K562 (cell line): ENCODE measurements around the gene C1orf116. TPM values are rescaled to one million over a fixed set of nuclear protein-coding genes. Genes with fewer than 3 reads are reported as not detected.

Experiments
- ARNT ChIP-seq, 2 experiments: fragments of 450-650 bp; IDR thresholded peaks; 2 replicates each; pipeline ENCODE4 v1.6.1; 2016; ENCODE audit warnings: mild to moderate bottlenecking in 1 of 2
- CBX2 ChIP-seq: fragments of 200-600 bp; sonication (generic); IDR thresholded peaks from one replicate; pipeline ENCODE4 v1.6.1; 2012; ENCODE audit warnings: mild to moderate bottlenecking, low read length, inconsistent platforms; ENCODE audit not compliant: insufficient read depth, poor library complexity, severe bottlenecking
- L3MBTL2 ChIP-seq: fragments of 450-650 bp; IDR thresholded peaks from 2 replicates; pipeline ENCODE4 v1.6.1; 2016; ENCODE audit warnings: mild to moderate bottlenecking, moderate library complexity
- MED1 ChIP-seq: sonication (generic); formaldehyde crosslinking; IDR thresholded peaks from 2 replicates; pipeline ENCODE4 v1.8.1; 2023; ENCODE audit warnings: missing genetic modification reagents, borderline replicate concordance
- PTTG1 ChIP-seq: fragments of 450-650 bp; IDR thresholded peaks from 2 replicates; pipeline ENCODE4 v1.6.1; 2016; ENCODE audit warnings: low read depth, mild to moderate bottlenecking, missing genetic modification characterization, missing compliant biosample characterization
- RNF2 ChIP-seq: sonication (generic); IDR thresholded peaks from 2 replicates; pipeline ENCODE4 v1.6.1; 2016
- SLC30A9 ChIP-seq: fragments of 250-450 bp; sonication (Bioruptor Pico); IDR thresholded peaks from 2 replicates; pipeline ENCODE4 v1.8.0; 2022; ENCODE audit warnings: mild to moderate bottlenecking, moderate library complexity
- TCFL5 ChIP-seq: fragments of 250-450 bp; sonication (Bioruptor Pico); conservative IDR thresholded peaks from 2 replicates; pipeline ENCODE4 v1.6.1; 2021; ENCODE audit warnings: mild to moderate bottlenecking, moderate library complexity, matching md5 sums
- ZMIZ1 ChIP-seq, 2 experiments: fragments of 150-350 bp in 1 of 2; IDR thresholded peaks; 2 replicates each; pipeline ENCODE4 v1.6.1; 2012 to 2016; ENCODE audit warnings: low read depth in 2 of 2, low read length in 2 of 2, mild to moderate bottlenecking in 1 of 2, moderate library complexity in 1 of 2
- ZNF174 ChIP-seq: fragments of 250-450 bp; sonication (Bioruptor Pico); IDR thresholded peaks from 2 replicates; pipeline ENCODE4 v1.4.0; 2020; ENCODE audit warnings: mild to moderate bottlenecking
- ZNF347 ChIP-seq: fragments of 450-650 bp; formaldehyde crosslinking; IDR thresholded peaks from 2 replicates; pipeline ENCODE4 v1.4.0; 2020; ENCODE audit warnings: low read depth, mild to moderate bottlenecking, moderate library complexity
- polyA plus RNA-seq, 8 experiments: library from polyadenylated mRNA; depleted of rRNA in 4 of 8; stranded (reverse) in 5 of 8; unstranded in 3 of 8; fragments of >200 nt; fragmentation: Nextera tagmentation in 2 of 8; fragmentation: Illumina TruSeq in 1 of 8; extraction: Ambion mirVana in 2 of 8; extraction: Trizol in 1 of 8; gene quantifications; 2 replicates each; pipeline versions ENCODE4 v1.2.1 to v1.2.3, GENCODE V29; 2011 to 2014; ENCODE audit warnings: inconsistent platforms in 1 of 8, missing spikeins in 1 of 8
- total RNA-seq, 7 experiments: library from RNA; depleted of rRNA in 6 of 7; stranded (reverse); fragments of >200 nt in 6 of 7; fragmentation: Illumina TruSeq in 2 of 7; extraction: Trizol in 2 of 7; gene quantifications; 2 replicates each; pipeline versions ENCODE4 v1.2.1 to v1.2.3, GENCODE V29; 2011 to 2021; ENCODE audit warnings: low replicate concordance in 1 of 7
- TF ChIP-seq, protein P1 (sequence below): fragments of 250-450 bp; sonication (Bioruptor Pico); IDR thresholded peaks from 2 replicates; pipeline ENCODE4 v1.5.1; 2021; ENCODE audit warnings: mild to moderate bottlenecking
- TF ChIP-seq, protein P2 (sequence below): fragments of 200-800 bp; sonication (Bioruptor generic); IDR thresholded peaks from 2 replicates; pipeline ENCODE4 v1.6.1; 2017; ENCODE audit warnings: missing genetic modification characterization, missing compliant biosample characterization
- TF ChIP-seq, protein P3 (sequence below): sonication (generic); formaldehyde crosslinking; IDR thresholded peaks from 2 replicates; pipeline ENCODE4 v1.8.1; 2023; ENCODE audit warnings: mild to moderate bottlenecking, missing genetic modification reagents
- TF ChIP-seq, protein P4 (sequence below): sonication (generic); formaldehyde crosslinking; IDR thresholded peaks from 2 replicates; pipeline ENCODE4 v1.8.0; 2023; ENCODE audit warnings: mild to moderate bottlenecking, missing genetic modification reagents

Gene C1orf116
- total and polyA plus RNA-seq, 9 of the 15 experiments (the other 6 are each of a cell fraction or from before 2014, with no cell fraction given), result 0.62 to 3.0 (median 0.95) TPM

GRCh38 chr1:207021139-207021861 lies 11.3 kb downstream of the C1orf116 start (continued):
- TF ChIP-seq, protein P1, sequence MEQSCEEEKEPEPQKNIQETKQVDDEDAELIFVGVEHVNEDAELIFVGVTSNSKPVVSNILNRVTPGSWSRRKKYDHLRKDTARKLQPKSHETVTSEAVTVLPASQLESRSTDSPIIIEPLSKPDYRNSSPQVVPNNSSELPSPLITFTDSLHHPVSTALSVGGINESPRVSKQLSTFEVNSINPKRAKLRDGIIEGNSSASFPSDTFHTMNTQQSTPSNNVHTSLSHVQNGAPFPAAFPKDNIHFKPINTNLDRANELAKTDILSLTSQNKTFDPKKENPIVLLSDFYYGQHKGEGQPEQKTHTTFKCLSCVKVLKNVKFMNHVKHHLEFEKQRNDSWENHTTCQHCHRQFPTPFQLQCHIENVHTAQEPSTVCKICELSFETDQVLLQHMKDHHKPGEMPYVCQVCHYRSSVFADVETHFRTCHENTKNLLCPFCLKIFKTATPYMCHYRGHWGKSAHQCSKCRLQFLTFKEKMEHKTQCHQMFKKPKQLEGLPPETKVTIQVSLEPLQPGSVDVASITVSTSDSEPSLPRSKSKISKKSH, result no peak
- TF ChIP-seq, protein P2, sequence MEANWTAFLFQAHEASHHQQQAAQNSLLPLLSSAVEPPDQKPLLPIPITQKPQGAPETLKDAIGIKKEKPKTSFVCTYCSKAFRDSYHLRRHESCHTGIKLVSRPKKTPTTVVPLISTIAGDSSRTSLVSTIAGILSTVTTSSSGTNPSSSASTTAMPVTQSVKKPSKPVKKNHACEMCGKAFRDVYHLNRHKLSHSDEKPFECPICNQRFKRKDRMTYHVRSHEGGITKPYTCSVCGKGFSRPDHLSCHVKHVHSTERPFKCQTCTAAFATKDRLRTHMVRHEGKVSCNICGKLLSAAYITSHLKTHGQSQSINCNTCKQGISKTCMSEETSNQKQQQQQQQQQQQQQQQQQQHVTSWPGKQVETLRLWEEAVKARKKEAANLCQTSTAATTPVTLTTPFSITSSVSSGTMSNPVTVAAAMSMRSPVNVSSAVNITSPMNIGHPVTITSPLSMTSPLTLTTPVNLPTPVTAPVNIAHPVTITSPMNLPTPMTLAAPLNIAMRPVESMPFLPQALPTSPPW, result peak; percentile 84
- TF ChIP-seq ZNF174 (CRISPR knock-in tag) (no peak), L3MBTL2 (no peak), TCFL5 (CRISPR knock-in tag) (peak; percentile 76; the same call in 1 of the 2 replicates), ZMIZ1 (IDR thresholded peaks at IDR 0.05; ENCODE audit: low read depth in 2 of 2, low read length in 2 of 2) (peak in 1 of 2 experiments; percentile 92; a peak in 2 of 4 replicates), RNF2 (peak; percentile 94), PTTG1 (tag) (0 out of 2 replicates have a peak, but pooled peaks have one; percentile 42), CBX2 (no peak), ZNF347 (no peak), SLC30A9 (CRISPR knock-in tag) (no peak), MED1 (CRISPR knock-in tag) (no peak), ARNT (IDR thresholded peaks at IDR 0.05) (peak; percentile 65 to 92)
- TF ChIP-seq, protein P3, sequence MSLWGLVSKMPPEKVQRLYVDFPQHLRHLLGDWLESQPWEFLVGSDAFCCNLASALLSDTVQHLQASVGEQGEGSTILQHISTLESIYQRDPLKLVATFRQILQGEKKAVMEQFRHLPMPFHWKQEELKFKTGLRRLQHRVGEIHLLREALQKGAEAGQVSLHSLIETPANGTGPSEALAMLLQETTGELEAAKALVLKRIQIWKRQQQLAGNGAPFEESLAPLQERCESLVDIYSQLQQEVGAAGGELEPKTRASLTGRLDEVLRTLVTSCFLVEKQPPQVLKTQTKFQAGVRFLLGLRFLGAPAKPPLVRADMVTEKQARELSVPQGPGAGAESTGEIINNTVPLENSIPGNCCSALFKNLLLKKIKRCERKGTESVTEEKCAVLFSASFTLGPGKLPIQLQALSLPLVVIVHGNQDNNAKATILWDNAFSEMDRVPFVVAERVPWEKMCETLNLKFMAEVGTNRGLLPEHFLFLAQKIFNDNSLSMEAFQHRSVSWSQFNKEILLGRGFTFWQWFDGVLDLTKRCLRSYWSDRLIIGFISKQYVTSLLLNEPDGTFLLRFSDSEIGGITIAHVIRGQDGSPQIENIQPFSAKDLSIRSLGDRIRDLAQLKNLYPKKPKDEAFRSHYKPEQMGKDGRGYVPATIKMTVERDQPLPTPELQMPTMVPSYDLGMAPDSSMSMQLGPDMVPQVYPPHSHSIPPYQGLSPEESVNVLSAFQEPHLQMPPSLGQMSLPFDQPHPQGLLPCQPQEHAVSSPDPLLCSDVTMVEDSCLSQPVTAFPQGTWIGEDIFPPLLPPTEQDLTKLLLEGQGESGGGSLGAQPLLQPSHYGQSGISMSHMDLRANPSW (CRISPR knock-in tag), result no peak; the same call in 1 of the 2 replicates
- TF ChIP-seq, protein P4, sequence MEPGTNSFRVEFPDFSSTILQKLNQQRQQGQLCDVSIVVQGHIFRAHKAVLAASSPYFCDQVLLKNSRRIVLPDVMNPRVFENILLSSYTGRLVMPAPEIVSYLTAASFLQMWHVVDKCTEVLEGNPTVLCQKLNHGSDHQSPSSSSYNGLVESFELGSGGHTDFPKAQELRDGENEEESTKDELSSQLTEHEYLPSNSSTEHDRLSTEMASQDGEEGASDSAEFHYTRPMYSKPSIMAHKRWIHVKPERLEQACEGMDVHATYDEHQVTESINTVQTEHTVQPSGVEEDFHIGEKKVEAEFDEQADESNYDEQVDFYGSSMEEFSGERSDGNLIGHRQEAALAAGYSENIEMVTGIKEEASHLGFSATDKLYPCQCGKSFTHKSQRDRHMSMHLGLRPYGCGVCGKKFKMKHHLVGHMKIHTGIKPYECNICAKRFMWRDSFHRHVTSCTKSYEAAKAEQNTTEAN, result no peak
